ENCODE data around the gene MAML2. TPM values are rescaled to one million over a fixed set of nuclear protein-coding genes. Genes with fewer than 3 reads are reported as not detected.

MAML2 gene
- total RNA-seq, 4 donors from 2014 or later: 34.3 to 58.8 (median 56.0) TPM

DNA sequence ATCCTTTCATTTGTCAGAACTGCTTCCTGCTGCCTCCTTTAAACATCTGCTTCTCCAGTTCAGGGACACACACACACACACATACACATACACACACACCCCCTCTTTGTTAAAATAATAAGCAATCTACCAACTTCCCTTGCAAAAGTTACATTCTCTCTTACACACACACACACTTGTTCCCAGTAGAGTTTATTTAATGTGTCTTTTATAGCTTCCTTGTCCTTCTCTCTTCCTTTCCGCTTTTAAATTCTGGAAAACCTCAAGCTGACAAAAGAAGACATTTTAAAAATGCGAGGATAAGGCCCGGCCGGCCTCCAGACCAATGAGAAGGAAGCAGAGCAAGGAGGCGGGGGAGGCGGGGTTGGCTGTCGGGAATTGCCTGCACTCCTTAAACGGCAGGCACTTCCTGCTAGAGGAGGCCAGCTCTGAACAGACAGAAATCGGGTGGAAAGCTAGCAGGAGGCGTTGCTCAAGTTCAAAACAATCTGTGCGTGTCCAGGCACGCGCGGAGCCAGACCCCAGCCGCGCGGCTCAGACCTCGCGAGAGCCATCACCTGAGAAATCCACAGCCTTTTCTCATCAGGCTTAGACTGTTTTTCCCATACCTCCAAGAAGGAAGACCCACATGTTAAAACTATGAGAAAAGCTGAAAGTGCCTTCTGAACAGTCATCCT, 99.9 kb downstream of the MAML2 start:
- TF ChIP-seq, protein P1, sequence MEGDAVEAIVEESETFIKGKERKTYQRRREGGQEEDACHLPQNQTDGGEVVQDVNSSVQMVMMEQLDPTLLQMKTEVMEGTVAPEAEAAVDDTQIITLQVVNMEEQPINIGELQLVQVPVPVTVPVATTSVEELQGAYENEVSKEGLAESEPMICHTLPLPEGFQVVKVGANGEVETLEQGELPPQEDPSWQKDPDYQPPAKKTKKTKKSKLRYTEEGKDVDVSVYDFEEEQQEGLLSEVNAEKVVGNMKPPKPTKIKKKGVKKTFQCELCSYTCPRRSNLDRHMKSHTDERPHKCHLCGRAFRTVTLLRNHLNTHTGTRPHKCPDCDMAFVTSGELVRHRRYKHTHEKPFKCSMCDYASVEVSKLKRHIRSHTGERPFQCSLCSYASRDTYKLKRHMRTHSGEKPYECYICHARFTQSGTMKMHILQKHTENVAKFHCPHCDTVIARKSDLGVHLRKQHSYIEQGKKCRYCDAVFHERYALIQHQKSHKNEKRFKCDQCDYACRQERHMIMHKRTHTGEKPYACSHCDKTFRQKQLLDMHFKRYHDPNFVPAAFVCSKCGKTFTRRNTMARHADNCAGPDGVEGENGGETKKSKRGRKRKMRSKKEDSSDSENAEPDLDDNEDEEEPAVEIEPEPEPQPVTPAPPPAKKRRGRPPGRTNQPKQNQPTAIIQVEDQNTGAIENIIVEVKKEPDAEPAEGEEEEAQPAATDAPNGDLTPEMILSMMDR (IDR thresholded peaks at IDR 0.05; ENCODE audit: low read depth): no peak

DNA sequence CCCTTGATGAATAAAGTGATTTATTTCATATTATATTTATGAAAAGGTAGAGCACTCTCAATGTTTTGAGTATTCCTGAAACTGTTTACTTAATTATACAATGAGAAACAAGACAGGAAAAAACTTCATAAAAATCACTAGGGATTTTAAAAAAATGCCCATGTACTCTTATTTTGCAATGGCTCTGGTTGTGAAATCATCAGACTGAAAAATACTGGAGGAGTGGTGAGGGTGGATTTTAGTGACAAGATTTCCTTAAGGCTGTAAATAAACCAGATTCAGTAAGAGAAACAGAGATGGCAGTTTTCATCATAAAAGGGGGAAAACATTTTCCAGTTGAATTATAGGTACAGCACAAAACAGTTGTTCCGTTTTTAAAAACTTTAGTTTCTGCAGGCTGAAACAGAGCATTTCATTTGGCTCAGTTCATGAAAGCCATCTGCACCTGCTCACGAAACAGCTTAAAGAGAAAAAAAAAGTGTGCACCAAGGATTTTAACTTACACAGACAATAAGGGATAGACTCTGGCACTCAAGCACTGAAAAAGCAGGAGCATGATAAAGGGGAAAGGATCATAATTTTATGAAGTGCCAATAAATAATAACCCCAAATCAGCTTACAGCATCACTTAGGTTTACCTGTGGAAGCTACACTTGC, 100.7 kb downstream of the MAML2 start:
- TF ChIP-seq, protein P1 (IDR thresholded peaks at IDR 0.05; ENCODE audit: low read depth): no peak

DNA sequence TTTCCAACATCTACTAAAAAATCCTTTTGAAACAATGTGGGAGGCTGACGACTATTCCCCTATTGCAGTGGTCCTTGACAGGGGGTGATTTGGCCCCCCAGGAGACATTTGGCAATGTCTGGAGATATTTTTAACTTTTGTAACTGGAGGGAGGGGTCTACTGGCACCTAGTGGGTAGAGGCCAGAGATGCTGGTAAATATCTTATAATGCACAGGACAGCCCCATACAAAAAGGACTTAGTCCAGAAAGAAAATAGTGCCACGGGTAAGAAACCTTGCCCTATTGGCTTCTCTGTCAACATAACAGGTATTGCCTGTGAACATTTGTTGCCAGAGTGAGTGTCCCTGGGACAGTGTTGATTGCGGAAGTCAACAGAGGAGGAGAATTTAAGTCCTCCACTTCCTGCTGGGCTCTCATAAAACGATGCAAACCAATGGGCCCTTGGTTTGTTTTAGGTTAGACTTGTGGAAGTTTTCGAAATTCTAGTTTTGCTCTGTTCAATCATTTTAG, 101.6 kb downstream of the MAML2 start:
- TF ChIP-seq, protein P1 (IDR thresholded peaks at IDR 0.05; ENCODE audit: low read depth): no peak

DNA sequence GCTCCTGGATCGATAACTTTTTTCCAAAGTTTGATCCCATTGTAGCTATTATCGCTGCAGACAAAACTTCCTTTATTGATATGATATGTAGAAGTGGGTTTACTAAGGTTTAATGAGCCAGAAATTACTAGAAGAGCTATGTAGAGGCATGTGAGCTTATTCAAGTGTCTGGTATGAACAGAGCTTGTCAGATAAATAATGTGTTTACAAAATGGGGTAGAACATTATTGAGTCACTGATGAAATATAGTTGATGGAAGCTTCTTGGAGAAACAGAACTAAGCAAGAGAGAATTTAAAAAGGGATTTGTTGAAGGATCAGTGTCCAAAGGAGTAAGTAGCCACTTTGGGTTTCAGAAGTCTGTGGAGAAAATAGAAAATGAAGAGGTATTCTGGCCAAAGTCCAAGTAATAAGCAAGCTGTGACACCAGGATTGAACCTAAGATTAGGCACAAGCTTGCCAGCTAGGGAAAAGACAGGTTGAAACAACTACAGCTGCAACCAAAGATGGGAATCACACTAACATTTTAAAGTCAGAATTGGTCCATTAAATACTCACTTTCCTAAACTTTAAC, 104.3 kb downstream of the MAML2 start:
- TF ChIP-seq, protein P1 (IDR thresholded peaks at IDR 0.05; ENCODE audit: low read depth): no peak

DNA sequence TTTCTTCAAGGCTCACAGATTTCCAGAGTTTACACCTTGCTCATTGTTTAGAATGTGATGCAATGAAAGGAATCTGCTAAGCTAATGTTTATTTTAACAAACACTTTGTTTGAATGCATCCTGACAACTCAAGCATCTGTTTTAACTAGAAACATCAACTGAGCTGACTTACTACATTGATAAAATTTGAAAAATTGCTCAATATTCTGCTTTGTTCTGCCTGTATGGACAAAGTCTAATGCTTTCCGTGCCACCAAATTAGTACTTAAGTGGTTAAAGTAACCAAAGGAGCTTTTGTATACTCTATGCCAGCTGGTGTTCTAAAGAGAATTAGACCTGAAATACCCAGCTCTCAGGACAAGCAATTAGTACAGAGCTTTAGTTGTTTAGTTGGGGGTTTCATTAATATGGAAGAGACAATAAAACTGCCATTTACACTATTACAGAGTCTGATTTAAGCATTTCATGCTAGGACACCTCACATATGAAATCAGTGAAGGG, 105.2 kb downstream of the MAML2 start:
- TF ChIP-seq, protein P1 (IDR thresholded peaks at IDR 0.05; ENCODE audit: low read depth): no peak

DNA sequence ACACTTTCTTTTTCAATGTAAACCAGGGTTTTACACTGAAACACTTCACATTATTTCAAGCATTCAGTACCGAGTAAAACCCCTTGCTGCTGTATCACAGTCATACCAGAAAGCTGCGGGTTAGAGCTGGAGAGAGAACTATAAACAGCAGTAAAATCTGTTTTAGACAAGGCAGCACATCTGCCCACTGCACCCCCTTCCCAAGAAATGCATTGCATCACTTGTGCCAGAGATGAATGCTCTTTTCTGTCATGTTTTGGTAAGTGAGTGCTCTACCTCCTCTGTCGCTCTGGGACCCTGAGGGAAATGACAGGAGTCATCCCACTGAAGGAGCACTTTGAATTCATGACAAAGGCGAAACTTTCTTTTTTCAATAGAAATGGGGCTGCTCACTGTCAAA, 107.2 kb downstream of the MAML2 start:
- TF ChIP-seq, protein P1 (IDR thresholded peaks at IDR 0.05; ENCODE audit: low read depth): no peak

DNA sequence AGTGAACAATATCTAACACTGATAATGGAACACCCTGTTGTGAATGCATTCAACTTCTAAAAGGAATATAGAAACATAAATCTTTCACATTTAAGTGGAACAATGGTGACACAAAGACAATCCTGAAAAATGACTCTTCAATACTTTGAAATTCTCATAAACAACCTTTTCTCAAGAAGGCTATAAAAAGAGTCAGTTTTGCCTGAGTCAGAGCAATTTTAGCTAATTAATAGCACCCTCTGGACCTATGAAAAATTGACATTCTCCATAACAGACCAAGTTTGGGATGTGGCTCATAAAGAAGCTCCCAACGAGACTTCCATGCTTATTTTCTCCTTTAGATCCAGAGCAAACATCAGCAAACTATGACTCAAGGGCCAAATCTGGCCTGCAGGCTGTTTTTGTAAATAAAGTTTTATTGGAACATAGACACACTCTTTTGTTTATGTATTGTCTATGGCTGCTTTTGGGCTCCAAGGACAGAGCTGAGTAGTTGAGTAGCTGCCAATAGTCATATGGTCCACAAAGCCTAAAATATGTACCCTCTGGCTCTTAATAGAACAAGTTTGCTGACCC, 108.0 kb downstream of the MAML2 start:
- TF ChIP-seq, protein P1 (IDR thresholded peaks at IDR 0.05; ENCODE audit: low read depth): no peak
